HG03039 (cell line): ENCODE measurements around the gene NDUFB10.
A peak's percentile ranks its signal among the peaks of the same experiment; 100 is the strongest.
"Not testable (repeated sequence)": the region's sequence is repeated elsewhere in the genome, so short reads cannot be mapped to it uniquely, and the experiment has no call there.

Experiments used
- ATAC-seq: cut with Tn5 transposase; IDR thresholded peaks from one replicate; pipeline ENCODE4 v1.9.1; 2021; ENCODE audit warnings: mild to moderate bottlenecking, moderate library complexity; ENCODE audit not compliant: unreplicated experiment

NDUFB10 gene

GRCh38 chr16:1944612-1945199, 14.6 kb upstream of the NDUFB10 start:
- ATAC-seq = no peak

GRCh38 chr16:1945559-1946391, 13.6 kb upstream of the NDUFB10 start:
- ATAC-seq = no peak

GRCh38 chr16:1946495-1947368, 12.6 kb upstream of the NDUFB10 start:
- ATAC-seq = no peak

GRCh38 chr16:1947369-1947670, 12.0 kb upstream of the NDUFB10 start:
- no peak for ATAC-seq

GRCh38 chr16:1949507-1949906, 9.8 kb upstream of the NDUFB10 start:
- ATAC-seq = no peak

GRCh38 chr16:1950047-1950446, 9.3 kb upstream of the NDUFB10 start:
- ATAC-seq = no peak

- no peak for ATAC-seq
Measured at GRCh38 chr16:1950559-1950958, 8.8 kb upstream of the NDUFB10 start.

GRCh38 chr16:1953734-1954133, 5.6 kb upstream of the NDUFB10 start:
- no peak for ATAC-seq

- not testable (repeated sequence) for ATAC-seq
Measured at GRCh38 chr16:1957434-1958142, 1.8 kb upstream of the NDUFB10 start.

- not testable (repeated sequence) for ATAC-seq
Measured at GRCh38 chr16:1958143-1958491, 1.2 kb upstream of the NDUFB10 start.

- ATAC-seq = no peak
Measured at GRCh38 chr16:1958715-1959268, 546 bp upstream of the NDUFB10 start.

GRCh38 chr16:1960665-1961630, 1.6 kb downstream of the NDUFB10 start:
- no peak for ATAC-seq

GRCh38 chr16:1961651-1962067, 2.3 kb downstream of the NDUFB10 start:
- no peak for ATAC-seq

GRCh38 chr16:1962161-1963153, 3.1 kb downstream of the NDUFB10 start:
- ATAC-seq = not testable (repeated sequence)

- no peak for ATAC-seq
Measured at GRCh38 chr16:1963806-1964505, 4.6 kb downstream of the NDUFB10 start.

- ATAC-seq = peak; percentile 78
Measured at GRCh38 chr16:1964506-1965395, 5.4 kb downstream of the NDUFB10 start, which contains the start of gene RPS2. Gene RPS2 (minus strand): TSS chr16:1964826. CDS start chr16:1964625, 201 bp downstream.
